Measurements from ENCODE around the gene GPR26.

DNA sequence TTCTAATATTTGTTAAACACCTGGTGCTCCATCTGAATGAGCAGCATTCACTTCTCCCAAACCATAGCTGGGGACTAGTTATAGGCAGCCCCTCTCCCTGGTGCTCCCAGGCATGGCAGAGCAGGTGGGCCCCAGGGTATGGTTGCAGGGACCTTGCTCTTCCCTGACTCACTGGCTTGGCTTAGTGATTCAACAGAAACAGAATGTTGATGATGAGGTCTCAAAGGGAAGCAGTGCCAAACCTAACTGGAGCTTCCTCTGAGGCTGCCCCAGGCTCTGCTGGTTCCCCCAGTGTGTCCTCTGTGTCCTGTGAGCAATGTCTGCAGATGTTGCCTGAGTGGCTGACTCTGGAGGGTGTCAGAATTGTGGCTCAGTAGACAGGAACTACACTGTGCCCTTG is 3.7 kb downstream of the GPR26 start:
- TF ChIP-seq, protein P1, sequence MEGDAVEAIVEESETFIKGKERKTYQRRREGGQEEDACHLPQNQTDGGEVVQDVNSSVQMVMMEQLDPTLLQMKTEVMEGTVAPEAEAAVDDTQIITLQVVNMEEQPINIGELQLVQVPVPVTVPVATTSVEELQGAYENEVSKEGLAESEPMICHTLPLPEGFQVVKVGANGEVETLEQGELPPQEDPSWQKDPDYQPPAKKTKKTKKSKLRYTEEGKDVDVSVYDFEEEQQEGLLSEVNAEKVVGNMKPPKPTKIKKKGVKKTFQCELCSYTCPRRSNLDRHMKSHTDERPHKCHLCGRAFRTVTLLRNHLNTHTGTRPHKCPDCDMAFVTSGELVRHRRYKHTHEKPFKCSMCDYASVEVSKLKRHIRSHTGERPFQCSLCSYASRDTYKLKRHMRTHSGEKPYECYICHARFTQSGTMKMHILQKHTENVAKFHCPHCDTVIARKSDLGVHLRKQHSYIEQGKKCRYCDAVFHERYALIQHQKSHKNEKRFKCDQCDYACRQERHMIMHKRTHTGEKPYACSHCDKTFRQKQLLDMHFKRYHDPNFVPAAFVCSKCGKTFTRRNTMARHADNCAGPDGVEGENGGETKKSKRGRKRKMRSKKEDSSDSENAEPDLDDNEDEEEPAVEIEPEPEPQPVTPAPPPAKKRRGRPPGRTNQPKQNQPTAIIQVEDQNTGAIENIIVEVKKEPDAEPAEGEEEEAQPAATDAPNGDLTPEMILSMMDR (IDR thresholded peaks at IDR 0.05 in 4 of 5, conservative IDR thresholded peaks at IDR 0.05 in 1 of 5), result no peak
- TF ChIP-seq POLR2A (IDR thresholded peaks at IDR 0.05), result no peak

All from gastrocnemius medialis (tissue), 4 donors.